ENCODE results near the gene DAPK2. TPM values are rescaled to one million over a fixed set of nuclear protein-coding genes. Genes with fewer than 3 reads are reported as not detected.

The DAPK2 gene
- total RNA-seq (10 to 100 TPM; 44.3 to 65.6 (median 54.6) TPM), polyA plus RNA-seq (10 to 100 TPM in 2 of 3 donors, 1 to 10 TPM in 1; 3.7 to 41.1 (median 13.4) TPM)
- long read RNA-seq, donor 1, full-length matches to known transcripts, result 36 of 76 reads
- long read RNA-seq, donor 1, partial matches to known transcripts, result 2 of 76 reads
- long read RNA-seq, donor 1, other reads (novel, unspliced or antisense), result 38 of 76 reads
- long read RNA-seq, donor 2, full-length matches to known transcripts, result 81 of 167 reads
- long read RNA-seq, donor 2, partial matches to known transcripts, result 7 of 167 reads
- long read RNA-seq, donor 2, other reads (novel, unspliced or antisense), result 79 of 167 reads

DNA sequence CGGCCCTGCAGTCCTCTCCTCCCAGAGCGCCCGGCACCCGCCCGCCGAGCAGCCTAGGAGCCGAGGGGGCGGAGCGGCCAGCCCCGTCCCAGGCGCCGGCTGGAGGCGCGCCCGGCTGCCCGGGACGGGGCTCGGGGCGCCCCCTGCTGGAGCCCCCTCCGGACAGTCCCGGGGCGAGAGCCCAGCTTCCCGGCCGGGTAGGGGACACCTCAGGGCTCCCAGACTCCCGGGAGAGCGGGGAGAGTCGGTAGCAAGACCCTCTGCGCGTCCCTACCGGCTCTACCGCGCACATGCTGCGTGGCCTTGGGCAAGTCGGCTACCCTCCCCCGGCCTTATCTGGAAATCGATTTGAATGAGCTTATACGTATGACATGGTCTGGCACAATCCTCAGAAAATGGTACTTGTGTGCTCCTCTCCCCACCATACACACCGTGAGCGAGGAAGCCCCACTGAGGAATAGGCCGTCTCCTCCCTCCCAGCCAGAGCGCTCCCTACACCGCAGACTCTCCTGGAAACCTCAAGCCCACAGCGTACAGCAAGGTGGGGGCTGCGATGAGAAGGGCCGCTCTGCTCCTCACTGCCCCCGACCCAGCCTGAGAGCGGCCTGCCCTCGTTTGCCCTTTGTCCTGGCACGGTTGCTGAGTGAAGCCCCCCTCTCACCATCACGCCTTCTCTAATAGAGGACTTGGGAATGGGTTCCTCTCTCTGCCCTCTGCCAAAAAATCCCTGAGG, at the start of gene DAPK2:
Gene DAPK2 (minus strand): TSS at position 65 of the 733 bp plus-strand sequence. CDS start 6,224 bp downstream, outside the sequence.
- H3K36me3 ChIP-seq (ENCODE audit: insufficient read depth in 1 of 2, low read depth in 1 of 2), result no peaks in the 10 kb centered on the region
- intact Hi-C loops (cut with DNase I), result loop anchor here (5.0 to 10.0 kb wide), 6 partner anchors 64 to 294 kb away; partner anchors contain the start of gene HERC1 (in 1 of the 2)
- H3K9me3 ChIP-seq, result no peaks in the 10 kb centered on the region
- peak within 1 kb of the TSS; percentile 87 for H3K4me3 ChIP-seq
- ATAC-seq, result peak; percentile 88 to 94 (median 92)
- TF ChIP-seq CTCF (IDR thresholded peaks at IDR 0.05), result peak; percentile 88
- no peaks in the 10 kb centered on the region for H3K27me3 ChIP-seq (ENCODE audit: insufficient read depth in 3 of 3, low read length in 2 of 3)
- peak within 1 kb of the TSS; percentile 73 for H3K27ac ChIP-seq
- H3K4me1 ChIP-seq, result peaks cover 33% of the 10 kb centered on the region
- peak; percentile 79 to 87 for DNase-seq
- 10 to 16% (median 15%) methylated on average over 39 to 50 of the region's 50 CpGs for WGBS, 3 donors

DNA sequence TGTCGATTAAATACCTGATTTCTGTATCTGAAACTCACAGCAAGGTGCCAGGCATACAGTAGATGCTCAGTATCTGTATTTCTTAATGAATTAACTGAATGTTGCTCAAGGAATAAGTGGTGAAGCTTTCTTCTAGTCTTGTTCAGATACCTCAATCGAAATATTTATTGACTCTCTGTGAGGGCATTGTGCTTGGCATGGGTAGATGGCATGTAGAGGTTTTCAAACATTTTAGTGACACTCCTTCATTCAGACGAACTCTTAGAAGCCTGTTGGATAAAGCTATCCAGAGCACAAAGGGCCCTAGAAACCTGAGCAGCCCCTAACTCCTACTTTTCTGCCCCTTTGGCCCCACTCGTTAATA, 49.1 kb upstream of the DAPK2 start:
- 34 to 39% (median 35%) methylated on average over 4 of the region's 4 CpGs for WGBS, 3 donors
- peaks cover 67% of the 10 kb centered on the region for H3K4me1 ChIP-seq
- peak overlapping the region; percentile 97 for H3K27ac ChIP-seq
- H3K27me3 ChIP-seq (ENCODE audit: insufficient read depth in 3 of 3, low read length in 2 of 3), result no peaks in the 10 kb centered on the region
- intact Hi-C loops (cut with DNase I), result no loop called here
- no peak for ATAC-seq
- H3K4me3 ChIP-seq, result peak overlapping the region; percentile 82
- H3K9me3 ChIP-seq, result no peaks in the 10 kb centered on the region
- no peak for TF ChIP-seq CTCF (IDR thresholded peaks at IDR 0.05)
- DNase-seq, result no peak
- H3K36me3 ChIP-seq (ENCODE audit: insufficient read depth in 1 of 2, low read depth in 1 of 2), result peaks cover 0 to 6% of the 10 kb centered on the region in 2 donors

GRCh38 chr15:64093627-64094417, 47.5 kb upstream of the DAPK2 start, which contains the start of gene CIAO2A:
CIAO2A (minus strand) TSS chr15:64093838; CDS start chr15:64093768, 70 bp downstream.
- Histone ChIP-seq H3K36me3 (ENCODE audit: insufficient read depth in 1 of 2, low read depth in 1 of 2) (peaks cover 0 to 14% of the 10 kb centered on the region in 2 donors), H3K9me3 (no peaks in the 10 kb centered on the region), H3K27ac (peak within 1 kb of the TSS; percentile 97), H3K4me1 (peaks cover 59% of the 10 kb centered on the region), H3K27me3 (ENCODE audit: insufficient read depth in 3 of 3, low read length in 2 of 3) (no peaks in the 10 kb centered on the region), H3K4me3 (peak within 1 kb of the TSS; percentile 82)
- ATAC-seq (peak; percentile 83 to 87 (median 84)), DNase-seq (peak; percentile 94 to 95)
- no peak for TF ChIP-seq CTCF (IDR thresholded peaks at IDR 0.05)
- 0% methylated on average over 41 of the region's 41 CpGs for WGBS, 3 donors
- intact Hi-C loops (cut with DNase I), result no loop called here

- peak overlapping the region; percentile 82 for H3K4me3 ChIP-seq
- H3K27me3 ChIP-seq (ENCODE audit: insufficient read depth in 3 of 3, low read length in 2 of 3), result no peaks in the 10 kb centered on the region
- no peak for TF ChIP-seq CTCF (IDR thresholded peaks at IDR 0.05)
- H3K27ac ChIP-seq, result peak overlapping the region; percentile 97
- peaks cover 53% of the 10 kb centered on the region for H3K4me1 ChIP-seq
- peak; percentile 54 to 75 for DNase-seq
- intact Hi-C loops (cut with DNase I), result no loop called here
- no peaks in the 10 kb centered on the region for H3K9me3 ChIP-seq
- peaks cover 0 to 22% of the 10 kb centered on the region in 2 donors for H3K36me3 ChIP-seq (ENCODE audit: insufficient read depth in 1 of 2, low read depth in 1 of 2)
- WGBS, 3 donors, result 1 to 2% (median 2%) methylated on average over 22 of the region's 22 CpGs
- ATAC-seq, result peak; percentile 33 to 58 (median 47)
These were observed 46.8 kb upstream of the DAPK2 start for GRCh38 chr15:64092864-64093626.
